Muscle layer of colon (tissue), 2 donors: ENCODE results near the gene RAD51AP2.
A peak's percentile ranks its signal among the peaks of the same experiment; 100 is the strongest.

Source experiments
- H3K27ac ChIP-seq: one replicate; pipeline ENCODE4 v1.7.0; 2013; ENCODE audit warnings: low read depth, mild to moderate bottlenecking, low read length, moderate library complexity
- H3K27me3 ChIP-seq, 2 donors: one replicate each; pipeline ENCODE4 v1.7.0; 2013; ENCODE audit warnings: low read length in 2 of 2, mild to moderate bottlenecking in 2 of 2; ENCODE audit not compliant: insufficient read depth in 2 of 2, control insufficient read depth in 1 of 2
- H3K36me3 ChIP-seq: one replicate; pipeline ENCODE4 v1.7.0; 2013; ENCODE audit warnings: mild to moderate bottlenecking, low read length; ENCODE audit not compliant: insufficient read depth
- H3K4me1 ChIP-seq: one replicate; pipeline ENCODE4 v1.7.0; 2013; ENCODE audit warnings: mild to moderate bottlenecking, low read length; ENCODE audit not compliant: insufficient read depth
- H3K4me3 ChIP-seq, 2 donors: one replicate each; pipeline ENCODE4 v1.7.0; 2013; ENCODE audit warnings: low read length in 2 of 2, low read depth in 1 of 2, mild to moderate bottlenecking in 1 of 2, moderate library complexity in 1 of 2
- H3K9ac ChIP-seq: one replicate; pipeline ENCODE4 v1.7.0; 2013; ENCODE audit warnings: low read length
- H3K9me3 ChIP-seq: one replicate; pipeline ENCODE4 v1.7.0; 2013; ENCODE audit warnings: mild to moderate bottlenecking, low read length
- donor health status: abdominal sarcoma.
- donor health status: Adenocarcinoma of cecum.

The RAD51AP2 gene

DNA sequence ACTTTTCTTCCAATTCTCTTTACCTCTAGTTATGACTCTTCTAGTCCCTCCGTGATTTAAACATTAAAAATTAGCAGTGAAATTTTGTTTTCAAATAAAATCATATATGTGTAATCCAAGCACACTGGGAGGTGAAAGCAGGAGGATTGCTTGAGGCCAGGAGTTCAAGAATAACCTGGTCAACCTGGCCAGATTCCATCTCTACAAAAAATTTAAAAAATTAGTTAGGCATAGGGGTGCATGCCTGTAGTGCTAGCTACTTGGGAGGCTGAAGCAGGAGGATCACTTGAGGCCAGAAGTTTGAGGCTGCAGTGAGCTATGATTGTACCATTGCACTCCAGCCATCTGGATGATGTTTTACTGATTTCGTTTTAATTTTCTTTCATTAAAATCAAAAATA is 15.3 kb upstream of the RAD51AP2 start:
- no peak overlapping the region for H3K27ac ChIP-seq
- H3K4me1 ChIP-seq = no peaks in the 10 kb centered on the region
- peaks cover 0 to 8% of the 10 kb centered on the region in 2 donors for H3K27me3 ChIP-seq
- no peaks in the 10 kb centered on the region for H3K36me3 ChIP-seq
- H3K9me3 ChIP-seq = no peaks in the 10 kb centered on the region
- no peak overlapping the region for H3K4me3 ChIP-seq
- no peak overlapping the region for H3K9ac ChIP-seq

GRCh38 chr2:17529771-17530170 is 11.5 kb upstream of the RAD51AP2 start:
- Histone ChIP-seq H3K4me1 (no peaks in the 10 kb centered on the region), H3K27me3 (no peaks in the 10 kb centered on the region), H3K4me3 (no peak overlapping the region), H3K36me3 (no peaks in the 10 kb centered on the region), H3K27ac (no peak overlapping the region), H3K9me3 (no peaks in the 10 kb centered on the region), H3K9ac (no peak overlapping the region)

- H3K4me3 ChIP-seq = no peak overlapping the region
- peaks cover 6% of the 10 kb centered on the region for H3K4me1 ChIP-seq
- no peaks in the 10 kb centered on the region for H3K9me3 ChIP-seq
- no peaks in the 10 kb centered on the region for H3K36me3 ChIP-seq
- H3K9ac ChIP-seq = no peak overlapping the region
- no peaks in the 10 kb centered on the region for H3K27me3 ChIP-seq
- H3K27ac ChIP-seq = no peak overlapping the region
Observed at GRCh38 chr2:17522303-17522702, 4.1 kb upstream of the RAD51AP2 start.

DNA sequence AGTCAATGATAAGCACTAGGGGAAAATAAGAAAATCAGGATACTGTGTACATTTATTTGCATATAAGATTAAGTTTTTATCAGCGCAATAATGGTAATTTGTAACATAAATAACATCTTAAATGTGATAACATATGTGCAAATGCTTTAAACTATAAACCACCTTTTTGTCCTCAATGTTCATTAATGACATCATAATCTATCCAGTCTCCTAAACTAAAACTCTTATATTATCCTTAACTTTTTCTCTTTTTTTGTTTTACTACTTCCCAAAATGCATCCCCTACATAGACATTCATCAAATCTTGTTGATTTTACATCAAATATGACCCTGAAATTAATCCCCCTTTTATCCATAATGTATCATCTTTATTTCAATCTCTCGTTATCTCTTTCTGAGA is 3.4 kb upstream of the RAD51AP2 start:
- H3K9me3 ChIP-seq = no peaks in the 10 kb centered on the region
- H3K27me3 ChIP-seq = no peaks in the 10 kb centered on the region
- no peaks in the 10 kb centered on the region for H3K36me3 ChIP-seq
- no peak overlapping the region for H3K9ac ChIP-seq
- no peak overlapping the region for H3K27ac ChIP-seq
- H3K4me3 ChIP-seq = no peak overlapping the region
- peaks cover 7% of the 10 kb centered on the region for H3K4me1 ChIP-seq

DNA sequence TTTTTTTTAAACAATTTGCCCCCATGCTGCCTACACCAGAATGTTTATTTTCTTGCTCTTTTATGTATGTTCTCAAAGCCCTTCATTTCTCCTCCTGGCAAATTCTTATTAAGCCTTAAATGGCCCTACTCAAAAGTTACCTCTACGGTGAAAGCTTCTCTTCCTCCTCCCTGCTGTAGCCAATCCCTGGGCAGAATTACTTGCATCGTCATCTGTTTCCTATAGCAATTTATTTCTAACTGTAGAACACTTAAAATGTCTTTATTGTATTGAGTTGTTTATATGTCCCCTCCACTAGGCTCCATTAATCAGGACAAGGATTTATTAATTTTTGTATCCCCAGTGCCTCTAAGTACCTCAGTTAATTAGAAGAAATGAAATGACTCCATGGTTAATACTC is 2.5 kb upstream of the RAD51AP2 start:
- H3K9ac ChIP-seq = no peak overlapping the region
- H3K4me1 ChIP-seq = peaks cover 7% of the 10 kb centered on the region
- no peak overlapping the region for H3K4me3 ChIP-seq
- no peaks in the 10 kb centered on the region for H3K27me3 ChIP-seq
- no peaks in the 10 kb centered on the region for H3K9me3 ChIP-seq
- no peak overlapping the region for H3K27ac ChIP-seq
- no peaks in the 10 kb centered on the region for H3K36me3 ChIP-seq

- H3K9ac ChIP-seq = no peak overlapping the region
Observed at GRCh38 chr2:17519486-17519885, 1.2 kb upstream of the RAD51AP2 start.

GRCh38 chr2:17517481-17518211 is 594 bp downstream of the RAD51AP2 start:
- Histone ChIP-seq H3K27ac (peak overlapping the region; percentile 68), H3K36me3 (no peaks in the 10 kb centered on the region), H3K4me3 (peak overlapping the region; percentile 43 to 56), H3K9me3 (no peaks in the 10 kb centered on the region), H3K4me1 (peaks cover 7% of the 10 kb centered on the region), H3K9ac (peak overlapping the region; percentile 41), H3K27me3 (no peaks in the 10 kb centered on the region)

More at GRCh38 chr2:17519486-17519885, 1.2 kb upstream of the RAD51AP2 start:
- Histone ChIP-seq H3K9me3 (no peaks in the 10 kb centered on the region), H3K4me1 (peaks cover 7% of the 10 kb centered on the region), H3K27me3 (no peaks in the 10 kb centered on the region), H3K27ac (no peak overlapping the region), H3K4me3 (no peak overlapping the region), H3K36me3 (no peaks in the 10 kb centered on the region)

DNA sequence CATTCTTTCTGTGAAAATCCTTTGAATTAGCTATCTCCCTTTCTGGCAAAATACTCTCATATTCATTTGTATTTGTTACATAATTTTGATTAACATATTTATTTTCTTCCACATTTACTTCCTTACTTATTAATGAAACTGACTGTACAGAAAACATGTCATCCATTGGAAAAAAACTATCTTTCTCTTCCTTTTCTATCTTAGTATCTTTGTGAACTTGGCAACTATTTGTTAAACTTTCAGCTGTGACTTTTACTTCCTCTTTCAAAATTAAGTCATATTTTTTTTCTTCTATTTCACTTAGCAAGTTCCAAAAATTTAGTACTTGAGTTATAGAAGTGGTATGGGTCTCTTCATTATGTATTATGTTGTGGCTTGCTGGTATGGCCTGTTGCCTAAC is 2.6 kb downstream of the RAD51AP2 start:
- no peaks in the 10 kb centered on the region for H3K9me3 ChIP-seq
- H3K4me1 ChIP-seq = peaks cover 7% of the 10 kb centered on the region
- no peaks in the 10 kb centered on the region for H3K36me3 ChIP-seq

DNA sequence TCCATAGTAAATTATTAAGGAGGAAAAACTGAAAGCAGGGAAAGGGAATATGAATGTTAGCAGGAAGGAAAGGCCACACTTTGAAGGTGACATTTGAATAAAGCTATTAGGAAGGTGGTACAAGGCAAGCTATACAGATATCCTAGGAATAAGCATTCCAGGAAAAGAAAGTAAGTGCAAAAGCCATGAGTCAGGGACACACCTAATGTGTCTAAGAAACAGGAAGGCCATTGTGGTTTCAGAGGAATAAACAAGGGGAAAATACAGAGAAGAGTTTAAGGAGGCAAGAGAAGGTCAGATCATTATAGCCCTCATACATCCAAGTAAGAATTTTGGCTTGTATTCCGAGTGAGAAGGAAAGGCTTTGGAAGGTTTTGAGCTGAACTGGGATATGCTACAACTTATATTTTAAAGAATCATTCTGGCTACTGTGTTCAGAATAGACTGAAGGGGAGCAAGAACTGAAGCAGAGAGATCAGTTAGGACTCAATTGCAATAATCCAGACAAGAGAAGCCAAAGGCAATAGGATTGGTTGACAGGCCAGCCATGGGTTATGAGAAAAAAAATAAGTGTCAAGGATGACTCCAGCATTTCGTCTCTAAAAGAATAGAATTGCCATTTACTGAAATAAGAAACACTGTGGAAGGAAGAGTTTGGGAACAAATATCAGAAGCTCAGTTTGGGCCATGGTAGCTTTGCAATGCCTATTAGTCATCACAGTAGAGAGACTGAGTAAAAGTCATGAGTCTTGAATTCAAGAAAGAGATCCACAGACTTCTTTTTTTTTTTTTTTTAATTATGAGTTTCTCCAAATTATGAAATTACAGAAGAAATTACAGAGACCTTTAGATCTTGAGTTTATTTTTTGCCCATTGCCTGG is 11.3 kb downstream of the RAD51AP2 start:
- Histone ChIP-seq H3K27ac (no peak overlapping the region), H3K9me3 (no peaks in the 10 kb centered on the region), H3K9ac (no peak overlapping the region), H3K27me3 (no peaks in the 10 kb centered on the region), H3K4me3 (no peak overlapping the region), H3K4me1 (no peaks in the 10 kb centered on the region), H3K36me3 (no peaks in the 10 kb centered on the region)

More for the DNA sequence above, 2.6 kb downstream of the RAD51AP2 start:
- H3K27ac ChIP-seq = no peak overlapping the region
- no peak overlapping the region for H3K4me3 ChIP-seq
- no peak overlapping the region for H3K9ac ChIP-seq
- no peaks in the 10 kb centered on the region for H3K27me3 ChIP-seq

DNA sequence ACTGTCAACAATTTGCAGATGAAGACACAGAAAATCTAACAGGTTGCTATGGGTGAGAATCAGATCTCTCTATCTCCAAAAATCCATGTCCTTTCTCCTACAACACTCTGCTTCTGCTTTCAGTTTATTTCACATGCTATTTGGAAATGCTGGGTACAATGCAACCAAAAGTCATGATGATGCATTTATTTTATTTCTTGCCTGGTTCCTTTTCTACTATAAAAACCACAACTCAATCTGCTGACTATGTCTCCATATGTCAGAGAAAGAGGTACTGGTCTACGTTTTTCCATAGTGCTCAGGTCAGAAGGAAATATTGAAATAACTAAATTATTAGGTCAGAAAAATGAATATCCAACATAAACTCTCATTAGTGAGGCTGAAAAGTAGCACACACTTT is 20.5 kb downstream of the RAD51AP2 start:
- no peaks in the 10 kb centered on the region for H3K36me3 ChIP-seq
- no peak overlapping the region for H3K9ac ChIP-seq
- H3K4me3 ChIP-seq = no peak overlapping the region
- H3K27me3 ChIP-seq = no peaks in the 10 kb centered on the region
- no peaks in the 10 kb centered on the region for H3K4me1 ChIP-seq
- H3K9me3 ChIP-seq = no peaks in the 10 kb centered on the region
- H3K27ac ChIP-seq = no peak overlapping the region

DNA sequence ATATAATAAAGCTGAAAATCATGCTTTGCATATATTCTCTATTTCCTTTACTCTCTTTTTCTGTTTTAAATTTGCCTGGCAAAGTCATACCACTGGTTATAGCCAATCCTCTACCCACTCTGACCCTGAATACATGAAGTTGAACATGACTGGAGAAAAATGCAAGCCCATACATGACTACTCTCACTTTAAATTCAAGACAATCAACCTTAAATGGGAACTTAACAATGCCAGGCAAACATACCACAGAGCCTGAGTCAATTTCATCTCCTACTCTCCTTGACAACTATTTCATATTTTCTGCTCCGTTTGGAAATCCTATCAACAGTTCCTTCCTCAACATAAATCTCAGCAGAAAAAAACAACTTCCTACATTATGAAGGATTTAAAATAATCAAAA is 22.6 kb downstream of the RAD51AP2 start:
- no peak overlapping the region for H3K4me3 ChIP-seq
- H3K9ac ChIP-seq = no peak overlapping the region
- H3K36me3 ChIP-seq = no peaks in the 10 kb centered on the region
- no peaks in the 10 kb centered on the region for H3K27me3 ChIP-seq
- no peak overlapping the region for H3K27ac ChIP-seq
- H3K4me1 ChIP-seq = no peaks in the 10 kb centered on the region
- H3K9me3 ChIP-seq = no peaks in the 10 kb centered on the region
